PC-3 (cell line): ENCODE results near the gene MYO5A. TPM values are rescaled to one million over a fixed set of nuclear protein-coding genes. Genes with fewer than 3 reads are reported as not detected.
"Not testable (repeated sequence)": the region's sequence is repeated elsewhere in the genome, so short reads cannot be mapped to it uniquely, and the experiment has no call there.

Experiments used
- ATAC-seq: fragments of 200-7000 bp; cut with Tn5 transposase; 2 replicates; pipeline ENCODE4 v1.9.1; 2020; ENCODE audit warnings: mild to moderate bottlenecking, moderate library complexity
- BruUV-seq: library from RNA; stranded (reverse); fragments of 400-500 nt; replicated peaks from 2 replicates; lab custom pipeline; 2021; lab: Mats Ljungman, UMichigan
- CTCF ChIA-PET: fragments of 300-600 bp; sonication (Branson Sonifier 250); formaldehyde crosslinking; loops from one replicate; lab custom pipeline; 2022; ENCODE audit warnings: antibody characterized with exemption; lab: Charles Lee
- POLR2A ChIA-PET: fragments of 300-600 bp; sonication (Branson Sonifier 250); formaldehyde crosslinking; loops from one replicate; lab custom pipeline; 2022; ENCODE audit warnings: antibody characterized with exemption; ENCODE audit not compliant: unreplicated experiment; lab: Charles Lee
- DNase-seq: peaks from one replicate; pipeline ENCODE4 v3.0.0-alpha.2; 2015
- H2AFZ ChIP-seq: fragments of 300-600 bp; sonication (generic); 2 replicates; pipeline ENCODE4 v1.6.0; 2016; ENCODE audit warnings: antibody characterized with exemption, low read length
- H3F3A ChIP-seq: fragments of 300-600 bp; sonication (generic); one replicate; pipeline ENCODE4 v1.6.0; 2017; ENCODE audit warnings: antibody characterized with exemption, low read length, control low read depth, mild to moderate bottlenecking; ENCODE audit not compliant: unreplicated experiment
- H3K27ac ChIP-seq: fragments of 300-600 bp; sonication (generic); 2 replicates; pipeline ENCODE4 v1.5.1; 2016; ENCODE audit warnings: mild to moderate bottlenecking, low read length
- H3K27me3 ChIP-seq: fragments of 300-600 bp; sonication (generic); 2 replicates; pipeline ENCODE4 v1.6.1; 2016; ENCODE audit warnings: low read length, mixed read lengths
- H3K36me3 ChIP-seq: fragments of 300-600 bp; sonication (generic); 2 replicates; pipeline ENCODE4 v1.6.1; 2016; ENCODE audit warnings: low read depth, mixed run types, low read length, mixed read lengths
- H3K4me1 ChIP-seq: fragments of 300-600 bp; sonication (generic); 2 replicates; pipeline ENCODE4 v1.5.1; 2016; ENCODE audit warnings: low read length; ENCODE audit not compliant: insufficient read depth
- H3K4me2 ChIP-seq: fragments of 300-600 bp; sonication (generic); 2 replicates; pipeline ENCODE4 v1.6.0; 2016; ENCODE audit warnings: low read length
- H3K4me3 ChIP-seq: fragments of 300-600 bp; sonication (generic); 2 replicates; pipeline ENCODE4 v1.5.1; 2016; ENCODE audit warnings: mild to moderate bottlenecking, low read length, mixed read lengths
- H3K79me2 ChIP-seq: fragments of 300-600 bp; sonication (generic); 2 replicates; pipeline ENCODE4 v1.6.1; 2017; ENCODE audit warnings: low read length, mixed read lengths
- H3K9ac ChIP-seq: fragments of 300-600 bp; sonication (generic); 2 replicates; pipeline ENCODE4 v1.6.0; 2016; ENCODE audit warnings: mild to moderate bottlenecking, low read length
- H3K9me2 ChIP-seq: fragments of 300-600 bp; sonication (generic); replicated peaks from 2 replicates; pipeline ENCODE4 v1.6.1; 2016; ENCODE audit warnings: mixed run types, low read length, mixed read lengths
- H3K9me3 ChIP-seq: fragments of 300-600 bp; sonication (generic); 2 replicates; pipeline ENCODE4 v1.6.1; 2016; ENCODE audit warnings: low read length, mixed read lengths
- H4K20me1 ChIP-seq: fragments of 300-600 bp; sonication (generic); 2 replicates; pipeline ENCODE4 v1.6.1; 2016; ENCODE audit warnings: low read length, mixed read lengths
- EZH2 ChIP-seq: fragments of 300-600 bp; sonication (generic); IDR thresholded peaks from one replicate; pipeline ENCODE4 v1.6.1; 2017; ENCODE audit warnings: antibody characterized with exemption, mild to moderate bottlenecking, low read length; ENCODE audit not compliant: unreplicated experiment
- EZH2phosphoT487 ChIP-seq: fragments of 300-600 bp; sonication (generic); IDR thresholded peaks from 2 replicates; pipeline ENCODE4 v1.6.1; 2018; ENCODE audit warnings: mild to moderate bottlenecking, antibody characterized with exemption, low read length, borderline replicate concordance
- intact Hi-C: fragments of 100-400 bp; cut with micrococcal nuclease; formaldehyde crosslinking; loops from 2 replicates; pipeline ENCODE4 v1.9.0; 2023
- total RNA-seq: library from RNA; depleted of rRNA; stranded (reverse); fragments of >200 nt; gene quantifications from 2 replicates; pipeline ENCODE4 v1.2.3, GENCODE V29; 2014
- TF ChIP-seq, protein P1 (sequence below): fragments of 300-600 bp; sonication (generic); conservative IDR thresholded peaks from 2 replicates; pipeline ENCODE4 v1.5.1; 2017; ENCODE audit warnings: antibody characterized with exemption, low read depth, mild to moderate bottlenecking, low read length

MYO5A gene
- total RNA-seq, 1 experiment from 2014 or later: 42.1 TPM

DNA sequence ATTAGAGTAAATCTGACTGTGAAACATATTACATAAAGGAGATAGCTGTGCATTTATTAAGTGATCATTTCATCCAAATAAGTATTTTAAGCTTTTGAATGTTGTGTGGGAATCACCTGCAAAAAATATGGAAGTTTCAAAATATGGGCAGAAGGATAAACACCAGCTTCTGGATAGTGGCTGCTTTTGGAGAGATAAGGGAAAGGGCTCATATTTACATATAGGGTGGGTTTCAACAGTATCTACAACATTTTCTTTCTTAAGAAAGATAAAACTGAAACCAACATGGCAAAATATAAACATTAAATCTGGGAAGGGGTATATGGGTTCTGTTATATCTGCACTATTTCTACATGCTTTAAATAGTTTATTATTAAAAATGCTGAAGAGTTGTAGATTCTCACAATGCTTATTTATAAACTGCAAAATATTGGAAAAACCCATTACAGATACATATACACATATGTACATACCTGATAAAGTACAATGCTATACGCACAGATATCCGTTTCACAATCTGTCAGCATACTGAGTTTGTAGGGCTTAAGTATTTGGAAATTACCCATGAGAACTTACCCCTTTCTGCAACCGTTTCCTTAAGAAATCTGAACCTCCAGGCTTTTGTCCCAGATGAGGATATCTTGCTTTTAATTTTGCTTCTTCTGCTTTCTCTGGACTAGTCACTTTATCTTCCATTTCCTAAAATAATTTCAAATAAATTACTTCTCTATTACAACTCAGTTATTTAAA is 28.0 kb upstream of the MYO5A start:
- Histone ChIP-seq H3K9ac (no peak overlapping the region), H2AFZ (no peak overlapping the region), H3F3A (no peaks in the 10 kb centered on the region), H3K36me3 (peaks cover 37% of the 10 kb centered on the region; the same call in 1 of the 2 replicates), H3K4me1 (no peaks in the 10 kb centered on the region), H3K4me2 (no peak overlapping the region), H3K27ac (no peak overlapping the region), H3K4me3 (no peak overlapping the region), H3K9me2 (no peaks in the 10 kb centered on the region), H3K79me2 (peaks cover 78% of the 10 kb centered on the region), H3K27me3 (no peaks in the 10 kb centered on the region), H4K20me1 (peaks cover 43% of the 10 kb centered on the region), H3K9me3 (no peaks in the 10 kb centered on the region)
- no TSS peak for BruUV-seq
- CTCF ChIA-PET: no interaction called here
- intact Hi-C loops: no loop called here
- no peak for ATAC-seq
- POLR2A ChIA-PET: no interaction called here
- TF ChIP-seq EZH2 (no peak), EZH2phosphoT487 (no peak)
- TF ChIP-seq, protein P1, sequence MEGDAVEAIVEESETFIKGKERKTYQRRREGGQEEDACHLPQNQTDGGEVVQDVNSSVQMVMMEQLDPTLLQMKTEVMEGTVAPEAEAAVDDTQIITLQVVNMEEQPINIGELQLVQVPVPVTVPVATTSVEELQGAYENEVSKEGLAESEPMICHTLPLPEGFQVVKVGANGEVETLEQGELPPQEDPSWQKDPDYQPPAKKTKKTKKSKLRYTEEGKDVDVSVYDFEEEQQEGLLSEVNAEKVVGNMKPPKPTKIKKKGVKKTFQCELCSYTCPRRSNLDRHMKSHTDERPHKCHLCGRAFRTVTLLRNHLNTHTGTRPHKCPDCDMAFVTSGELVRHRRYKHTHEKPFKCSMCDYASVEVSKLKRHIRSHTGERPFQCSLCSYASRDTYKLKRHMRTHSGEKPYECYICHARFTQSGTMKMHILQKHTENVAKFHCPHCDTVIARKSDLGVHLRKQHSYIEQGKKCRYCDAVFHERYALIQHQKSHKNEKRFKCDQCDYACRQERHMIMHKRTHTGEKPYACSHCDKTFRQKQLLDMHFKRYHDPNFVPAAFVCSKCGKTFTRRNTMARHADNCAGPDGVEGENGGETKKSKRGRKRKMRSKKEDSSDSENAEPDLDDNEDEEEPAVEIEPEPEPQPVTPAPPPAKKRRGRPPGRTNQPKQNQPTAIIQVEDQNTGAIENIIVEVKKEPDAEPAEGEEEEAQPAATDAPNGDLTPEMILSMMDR: no peak
- DNase-seq: no peak

DNA sequence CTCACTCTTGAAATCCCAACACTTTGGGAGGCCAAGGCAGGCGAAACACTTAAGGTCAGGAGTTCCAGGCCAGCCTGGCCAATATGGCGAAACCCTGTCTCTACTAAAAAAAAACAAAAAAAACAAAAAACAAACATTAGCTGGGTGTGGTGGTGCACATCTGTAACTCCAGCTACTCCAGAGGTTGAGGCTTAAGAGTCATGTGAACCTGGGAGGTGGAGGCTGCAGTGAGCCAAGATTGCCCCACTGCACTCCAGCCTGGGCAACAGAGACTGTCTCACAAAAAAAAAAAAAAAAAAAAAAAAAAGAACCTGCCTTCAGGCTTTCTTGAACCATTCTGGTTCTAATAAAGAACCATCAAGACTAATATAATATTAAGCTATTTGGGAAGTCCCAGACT is 23.6 kb upstream of the MYO5A start:
- no peak overlapping the region for H2AFZ ChIP-seq
- DNase-seq (no peak), ATAC-seq (no peak)
- intact Hi-C loops: no loop called here
- H3K36me3 ChIP-seq: peaks cover 48% of the 10 kb centered on the region
- BruUV-seq: no TSS peak
- H3K9me2 ChIP-seq: no peaks in the 10 kb centered on the region
- no peaks in the 10 kb centered on the region for H3K9me3 ChIP-seq
- TF ChIP-seq, protein P1: no peak
- no peak for TF ChIP-seq EZH2phosphoT487
- no peak for TF ChIP-seq EZH2
- ChIA-PET POLR2A (interaction anchor here (0.6 kb wide), 1 partner anchor 15 kb away, joined by 3 read pairs; no protein-coding TSS in a partner anchor), CTCF (no interaction called here)
- no peaks in the 10 kb centered on the region for H3F3A ChIP-seq
- no peak overlapping the region for H3K4me2 ChIP-seq
- no peak overlapping the region for H3K4me3 ChIP-seq
- no peak overlapping the region for H3K27ac ChIP-seq
- H3K9ac ChIP-seq: no peak overlapping the region
- H3K4me1 ChIP-seq: no peaks in the 10 kb centered on the region
- H4K20me1 ChIP-seq: peaks cover 12% of the 10 kb centered on the region
- H3K79me2 ChIP-seq: peaks cover 35% of the 10 kb centered on the region
- H3K27me3 ChIP-seq: no peaks in the 10 kb centered on the region

DNA sequence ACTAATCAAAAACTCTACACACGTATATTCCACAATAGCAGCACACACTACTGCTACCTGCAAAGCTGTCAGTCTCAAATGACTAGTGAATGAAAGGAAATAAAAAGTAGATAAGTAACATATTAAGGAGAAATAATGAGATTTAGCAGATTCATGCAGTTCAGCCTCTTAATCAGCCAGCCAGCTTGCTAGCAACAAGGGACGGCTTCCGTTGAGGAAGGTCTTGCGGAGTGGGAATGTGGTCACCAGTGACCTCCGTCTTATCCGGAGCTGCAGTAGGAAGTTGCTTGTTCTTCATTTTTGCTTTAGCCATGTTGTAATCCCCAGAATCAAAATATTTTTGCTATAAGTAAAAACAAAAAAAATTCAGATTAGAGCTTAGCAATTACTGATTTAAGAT is 23.1 kb upstream of the MYO5A start:
- Histone ChIP-seq H3K79me2 (peaks cover 30% of the 10 kb centered on the region), H2AFZ (no peak overlapping the region), H4K20me1 (peaks cover 6% of the 10 kb centered on the region), H3K4me2 (no peak overlapping the region), H3K9me2 (no peaks in the 10 kb centered on the region), H3K27ac (no peak overlapping the region), H3K4me1 (no peaks in the 10 kb centered on the region), H3K9ac (no peak overlapping the region), H3F3A (no peaks in the 10 kb centered on the region), H3K4me3 (no peak overlapping the region), H3K36me3 (peaks cover 50% of the 10 kb centered on the region), H3K27me3 (no peaks in the 10 kb centered on the region), H3K9me3 (no peaks in the 10 kb centered on the region)
- no TSS peak for BruUV-seq
- ATAC-seq: no peak
- DNase-seq: no peak
- POLR2A ChIA-PET: no interaction called here
- CTCF ChIA-PET: no interaction called here
- intact Hi-C loops: no loop called here
- no peak for TF ChIP-seq EZH2phosphoT487
- TF ChIP-seq, protein P1: no peak
- no peak for TF ChIP-seq EZH2

DNA sequence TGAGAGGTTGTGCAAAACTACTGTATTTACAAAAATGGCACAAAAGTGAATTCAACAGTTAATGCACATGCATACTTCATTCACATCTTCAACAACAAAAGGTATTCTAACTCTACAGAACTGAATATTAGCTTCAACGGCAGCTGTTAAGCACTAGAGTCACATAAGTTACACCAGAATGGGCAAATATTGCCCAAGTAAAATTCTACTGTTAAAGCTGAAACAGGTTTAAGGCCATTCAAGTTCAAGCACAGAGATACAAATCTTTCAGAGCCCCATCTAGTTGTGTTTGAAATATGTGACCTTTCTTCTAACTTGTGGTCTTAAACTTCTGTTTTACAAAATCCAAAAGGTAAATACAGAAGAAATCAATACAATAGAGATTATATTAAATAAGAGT is 22.5 kb upstream of the MYO5A start:
- H3K9ac ChIP-seq, H3K27ac ChIP-seq, CTCF ChIA-PET, H2AFZ ChIP-seq, H3K4me1 ChIP-seq, H3K9me3 ChIP-seq, H3F3A ChIP-seq, H3K27me3 ChIP-seq, ATAC-seq, H3K4me3 ChIP-seq, H3K9me2 ChIP-seq, H3K4me2 ChIP-seq, intact Hi-C loops, POLR2A ChIA-PET, DNase-seq, H4K20me1 ChIP-seq: not testable (repeated sequence)
- Histone ChIP-seq H3K36me3 (peaks cover 50% of the 10 kb centered on the region), H3K79me2 (peaks cover 24% of the 10 kb centered on the region)
- BruUV-seq: TSS peak; percentile 6
